ENCODE data around the gene PPP3CA.
"Not testable (repeated sequence)": the region's sequence is repeated elsewhere in the genome, so short reads cannot be mapped to it uniquely, and the experiment has no call there.

Gene PPP3CA

GRCh38 chr4:101256222-101256621 lies 91.1 kb downstream of the PPP3CA start:
- DNase-seq, result no peak

- no peak for DNase-seq
These were observed 92.5 kb downstream of the PPP3CA start for GRCh38 chr4:101254776-101255175.

DNA sequence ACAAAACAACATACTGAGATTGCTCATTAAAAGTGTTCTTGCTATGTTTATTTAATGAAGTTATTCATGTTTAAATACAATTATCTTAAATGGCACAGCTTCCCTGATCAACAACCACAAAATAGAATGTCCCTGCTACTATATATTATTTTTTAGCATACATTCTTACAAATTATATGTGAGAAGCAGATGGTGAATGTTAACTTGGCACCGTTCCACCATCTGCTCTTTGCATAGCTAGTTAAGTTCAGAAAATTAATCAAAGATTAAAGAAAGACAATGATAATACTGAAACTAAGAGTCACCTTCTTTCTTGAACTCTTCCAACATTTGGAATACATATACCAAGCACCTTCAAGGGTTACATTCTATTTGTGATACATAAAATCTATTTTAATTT lies 94.2 kb downstream of the PPP3CA start:
- DNase-seq, result peak in 3 of 56 donors; percentile 2 to 13 (median 5)

GRCh38 chr4:101252721-101253120 lies 94.6 kb downstream of the PPP3CA start:
- DNase-seq, result no peak

GRCh38 chr4:101251261-101251660 lies 96.1 kb downstream of the PPP3CA start:
- DNase-seq, result no peak

- DNase-seq, result no peak
These were observed 103.0 kb downstream of the PPP3CA start for GRCh38 chr4:101244349-101244748.

DNA sequence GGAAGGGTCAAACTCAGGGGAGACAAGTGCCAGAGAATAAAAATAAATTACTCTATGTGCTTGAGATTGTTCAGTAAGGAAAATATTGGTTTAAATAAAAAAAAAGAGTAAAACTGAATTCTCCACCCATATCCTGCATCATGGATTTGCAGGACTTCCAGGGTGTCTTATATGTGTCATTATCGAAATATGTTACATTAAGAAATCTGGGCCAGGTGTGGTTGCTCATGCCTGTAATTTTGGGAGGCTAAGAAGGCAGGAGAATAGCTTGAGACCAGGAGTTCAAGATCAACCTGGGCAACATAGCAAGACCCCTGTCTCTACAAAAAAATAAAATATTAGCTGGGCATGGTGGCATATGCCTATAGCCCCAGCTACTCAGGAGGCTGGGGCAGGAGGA lies 104.9 kb downstream of the PPP3CA start:
- no peak for DNase-seq

DNA sequence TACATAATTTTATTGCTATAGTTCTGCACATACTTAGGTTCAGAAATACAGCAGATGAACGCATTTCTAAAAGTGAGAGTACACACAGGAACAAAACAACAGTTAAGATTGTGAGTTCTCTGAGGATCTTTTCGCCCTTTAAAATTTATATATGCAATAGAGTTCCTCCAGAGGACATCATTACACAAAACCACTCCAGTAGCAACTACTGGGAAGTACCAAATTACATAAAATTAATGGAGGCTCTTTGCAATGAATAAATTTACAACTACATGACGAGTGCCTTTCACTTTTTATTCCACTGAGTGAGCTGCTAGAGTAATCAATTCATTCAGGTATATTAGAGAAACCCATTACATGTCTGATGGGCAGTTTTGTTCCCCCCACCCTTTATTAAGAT lies 107.2 kb downstream of the PPP3CA start:
- DNase-seq, result no peak

DNA sequence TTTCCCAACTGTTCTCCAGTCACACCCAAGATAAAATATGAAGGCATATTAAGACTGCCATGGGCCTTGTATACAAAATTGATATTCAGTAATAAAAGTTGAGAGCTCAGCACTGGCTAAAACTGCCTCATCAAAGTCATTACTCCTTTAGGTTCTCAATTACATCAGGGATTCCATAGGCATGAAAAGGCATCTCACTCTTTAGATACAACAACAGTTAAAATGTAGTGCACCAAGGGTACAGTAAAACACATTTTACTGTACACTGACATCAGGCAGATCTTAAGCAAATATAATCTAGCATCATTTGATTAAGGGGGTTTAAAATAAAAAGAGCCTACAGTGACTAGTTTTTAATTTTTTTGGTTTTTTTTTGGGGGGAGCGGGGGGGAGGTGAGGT lies 107.7 kb downstream of the PPP3CA start:
- no peak for DNase-seq

DNA sequence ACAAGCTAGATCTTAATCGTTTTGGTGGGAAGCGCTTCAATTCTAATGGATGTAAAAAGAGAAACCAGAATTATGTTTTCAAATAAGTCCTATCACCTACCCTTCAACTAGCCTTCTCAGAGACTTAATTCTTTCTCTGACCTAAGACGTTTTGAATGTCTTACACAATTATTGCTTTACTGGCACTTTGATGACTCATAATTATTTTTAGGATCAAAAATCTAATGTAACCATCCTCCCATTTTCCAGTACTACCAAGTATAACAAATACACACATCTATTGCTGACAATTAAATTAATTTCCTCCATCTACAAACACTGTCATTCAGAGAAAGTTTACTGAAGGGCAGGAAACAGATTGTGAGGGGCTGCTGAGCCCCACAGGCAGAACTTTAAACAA lies 108.6 kb downstream of the PPP3CA start:
- DNase-seq, result no peak

GRCh38 chr4:101237773-101238172 lies 109.6 kb downstream of the PPP3CA start:
- DNase-seq, result no peak

GRCh38 chr4:101236097-101236496 lies 111.2 kb downstream of the PPP3CA start:
- DNase-seq, result no peak

GRCh38 chr4:101234141-101234540 lies 113.2 kb downstream of the PPP3CA start:
- not testable (repeated sequence) for DNase-seq

- DNase-seq, result peak in 2 of 56 donors; percentile 0 to 1
These were observed 115.1 kb downstream of the PPP3CA start for GRCh38 chr4:101232074-101232776.

- no peak for DNase-seq
These were observed 116.4 kb downstream of the PPP3CA start for GRCh38 chr4:101230801-101231426.

- no peak for DNase-seq
These were observed 118.2 kb downstream of the PPP3CA start for GRCh38 chr4:101229116-101229515.

GRCh38 chr4:101227715-101228114 lies 119.6 kb downstream of the PPP3CA start:
- no peak for DNase-seq

GRCh38 chr4:101224358-101225218 lies 122.7 kb downstream of the PPP3CA start:
- no peak for DNase-seq

DNA sequence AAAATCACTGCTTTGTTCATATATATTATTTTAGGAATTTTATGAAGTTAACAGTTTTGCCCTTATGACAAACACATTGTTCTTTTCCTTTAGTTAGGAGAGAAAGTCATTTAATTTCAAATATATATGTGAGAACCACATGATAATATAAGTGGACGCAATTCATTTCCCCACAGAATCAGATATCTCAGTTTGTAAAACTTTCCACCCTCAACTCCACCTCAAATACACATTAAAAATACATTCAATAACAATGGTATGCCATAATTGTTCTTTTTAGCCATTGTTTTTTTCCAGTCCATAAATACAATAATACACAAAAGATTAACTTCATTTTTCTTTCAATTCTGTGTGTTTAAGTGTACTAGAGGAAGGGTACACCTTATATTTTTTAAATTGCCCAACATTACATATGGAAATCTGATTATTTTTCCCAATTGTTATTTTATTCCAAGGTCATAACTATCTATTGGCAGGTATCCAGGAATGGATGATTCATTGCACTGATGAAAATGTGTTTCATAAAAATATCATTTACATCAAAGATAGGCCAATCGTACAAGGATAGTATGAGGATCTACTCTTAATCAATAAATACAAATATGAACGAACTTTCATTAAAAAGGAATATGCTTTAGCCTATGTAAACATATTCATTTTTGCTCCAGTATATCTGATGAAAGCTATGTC lies 125.0 kb downstream of the PPP3CA start:
- no peak for DNase-seq

DNA sequence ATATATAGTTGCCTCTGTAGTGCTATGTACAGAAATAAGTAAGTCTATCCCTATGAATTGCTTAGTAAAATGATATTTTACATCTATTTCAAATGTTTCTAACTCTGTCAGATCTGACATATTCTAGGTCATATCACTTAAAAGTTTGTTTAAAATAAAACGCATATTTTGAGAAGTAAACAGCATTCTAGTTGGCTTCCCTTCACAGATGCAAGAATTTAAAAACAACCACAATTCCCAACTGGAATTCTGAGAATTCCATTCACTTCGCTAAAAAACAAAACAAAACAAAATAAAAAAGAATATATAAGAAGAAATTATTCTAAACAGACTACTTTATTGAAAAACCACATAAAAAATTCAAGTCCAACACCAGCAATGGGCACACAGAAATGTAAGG lies 126.0 kb downstream of the PPP3CA start:
- DNase-seq, result no peak

DNA sequence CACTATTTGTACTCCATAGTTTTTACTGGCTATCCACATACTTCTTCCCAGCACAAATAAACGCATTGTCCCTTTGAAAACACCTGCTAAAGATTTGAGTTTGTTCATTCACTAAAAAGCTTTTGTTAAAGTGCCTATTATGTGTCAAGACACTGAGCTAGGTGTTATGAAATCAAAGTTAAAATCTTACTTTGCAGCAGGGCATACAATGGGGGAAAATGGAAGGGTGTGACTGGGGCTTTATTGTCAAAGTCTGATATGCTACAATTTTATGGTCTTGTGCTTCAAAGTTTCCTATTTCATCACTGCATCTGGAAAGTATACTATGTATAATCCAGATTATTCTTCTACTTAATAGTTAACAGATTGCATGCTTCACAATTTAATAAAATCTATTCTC lies 128.4 kb downstream of the PPP3CA start:
- DNase-seq, result no peak

- no peak for DNase-seq
These were observed 129.0 kb downstream of the PPP3CA start for GRCh38 chr4:101218346-101218745.
